ENCODE data around the gene VTI1A. TPM values are rescaled to one million over a fixed set of nuclear protein-coding genes. Genes with fewer than 3 reads are reported as not detected.

VTI1A gene
- total and polyA plus RNA-seq, 2 of the 13 experiments (the other 11 are each of a cell fraction or from before 2014, with no cell fraction given): 11.7 to 32.7 TPM

DNA sequence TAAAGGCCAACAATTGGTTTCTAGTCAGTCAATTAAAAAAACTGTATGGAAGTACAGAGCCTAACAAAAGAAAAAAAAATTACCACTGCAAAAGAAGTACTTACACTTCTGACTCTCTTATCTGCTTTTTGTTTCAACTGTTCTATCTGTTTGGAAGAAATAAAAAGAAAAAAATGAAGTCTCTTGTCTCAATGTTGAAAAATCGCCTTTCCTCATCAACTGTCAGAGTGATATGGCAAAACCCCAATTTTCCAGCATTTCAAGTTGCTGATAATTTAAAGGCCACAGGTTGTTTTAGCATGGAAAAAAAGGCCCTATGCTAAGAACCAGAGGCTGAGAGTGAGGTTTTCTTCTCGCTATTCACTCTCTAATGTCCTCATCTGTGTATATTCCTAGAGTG, 13.9 kb upstream of the VTI1A start (continued):
- TF ChIP-seq NFE2 (CRISPR knock-in tag; IDR thresholded peaks at IDR 0.05) (no peak), ZNF333 (CRISPR knock-in tag; IDR thresholded peaks at IDR 0.05; ENCODE audit: borderline replicate concordance) (no peak), NCOA5 (CRISPR knock-in tag; IDR thresholded peaks at IDR 0.05) (no peak), KLF12 (CRISPR knock-in tag; IDR thresholded peaks at IDR 0.05; ENCODE audit: borderline replicate concordance) (no peak), SMAD1 (CRISPR knock-in tag; IDR thresholded peaks at IDR 0.05; ENCODE audit: borderline replicate concordance, low read depth) (no peak)
- TF ChIP-seq, protein P1, sequence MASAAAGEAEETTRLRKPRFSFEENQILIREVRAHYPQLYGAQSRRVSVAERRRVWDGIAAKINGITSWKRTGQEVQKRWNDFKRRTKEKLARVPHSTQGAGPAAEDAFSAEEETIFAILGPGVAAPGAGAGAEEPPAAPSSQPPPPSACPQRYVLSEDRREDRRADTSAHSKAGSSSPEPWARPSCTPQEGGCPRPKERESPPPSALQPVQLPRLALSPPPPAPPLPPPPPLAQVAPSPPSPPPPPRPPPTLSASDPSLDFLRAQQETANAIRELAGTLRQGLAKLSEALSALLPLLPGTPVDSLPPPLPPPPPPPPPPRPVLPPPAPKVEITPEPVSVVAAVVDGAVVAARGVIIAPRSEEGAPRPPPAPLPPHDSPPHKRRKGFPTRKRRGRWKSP (CRISPR knock-in tag; IDR thresholded peaks at IDR 0.05): no peak
- TF ChIP-seq, protein P2, sequence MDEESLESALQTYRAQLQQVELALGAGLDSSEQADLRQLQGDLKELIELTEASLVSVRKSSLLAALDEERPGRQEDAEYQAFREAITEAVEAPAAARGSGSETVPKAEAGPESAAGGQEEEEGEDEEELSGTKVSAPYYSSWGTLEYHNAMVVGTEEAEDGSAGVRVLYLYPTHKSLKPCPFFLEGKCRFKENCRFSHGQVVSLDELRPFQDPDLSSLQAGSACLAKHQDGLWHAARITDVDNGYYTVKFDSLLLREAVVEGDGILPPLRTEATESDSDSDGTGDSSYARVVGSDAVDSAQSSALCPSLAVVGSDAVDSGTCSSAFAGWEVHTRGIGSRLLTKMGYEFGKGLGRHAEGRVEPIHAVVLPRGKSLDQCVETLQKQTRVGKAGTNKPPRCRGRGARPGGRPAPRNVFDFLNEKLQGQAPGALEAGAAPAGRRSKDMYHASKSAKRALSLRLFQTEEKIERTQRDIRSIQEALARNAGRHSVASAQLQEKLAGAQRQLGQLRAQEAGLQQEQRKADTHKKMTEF (CRISPR knock-in tag; IDR thresholded peaks at IDR 0.05): no peak

DNA sequence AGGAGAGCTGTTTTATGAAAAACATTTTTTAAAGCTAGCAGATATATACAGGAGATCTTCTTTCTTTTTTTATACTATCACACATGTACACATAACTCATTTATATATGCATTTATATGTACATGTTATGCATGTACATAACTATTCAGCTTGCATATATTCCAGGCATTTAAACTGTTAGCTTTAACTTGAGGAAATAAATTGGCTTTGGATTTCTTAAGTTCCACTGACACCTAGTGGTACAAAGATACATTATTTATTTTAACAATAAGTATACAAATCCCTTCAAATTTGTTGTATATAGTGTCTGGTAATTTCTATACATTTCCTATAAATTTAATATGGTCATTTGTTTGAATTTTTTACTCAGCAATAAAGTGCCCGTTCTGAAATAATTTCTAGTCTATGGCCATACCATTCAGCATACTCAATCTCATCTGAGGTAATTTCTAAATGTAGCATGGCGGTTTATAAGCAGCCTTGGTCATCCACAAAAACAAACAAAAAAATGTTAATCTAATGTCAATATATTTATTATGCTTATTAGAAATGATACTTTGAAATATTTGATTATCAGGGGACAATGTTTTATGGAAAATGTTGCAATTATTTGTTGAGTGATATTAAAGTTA, 11.9 kb upstream of the VTI1A start:
- ATAC-seq (no peak), FAIRE-seq (no peak), DNase-seq (ENCODE audit: low spot score) (peak; percentile 52)
- peaks cover 2% of the 10 kb centered on the region for H3K4me1 ChIP-seq (ENCODE audit: insufficient read depth, low read length)
- no peak overlapping the region for H3K4me3 ChIP-seq (replicated peaks in 1 of 3; ENCODE audit: insufficient read depth in 1 of 3, low read depth in 2 of 3, low read length in 3 of 3)
- no peaks in the 10 kb centered on the region for H3K9me3 ChIP-seq (ENCODE audit: low read length)
- no peak overlapping the region for H3K9ac ChIP-seq (ENCODE audit: insufficient read depth, low read depth, low read length)
- no peak overlapping the region for H3K27ac ChIP-seq (ENCODE audit: extremely low read length, insufficient read depth, low read length)
- H3K4me2 ChIP-seq (ENCODE audit: low read depth, low read length): no peak overlapping the region
- no peaks in the 10 kb centered on the region for H3K27me3 ChIP-seq (ENCODE audit: control insufficient read depth in 1 of 2, insufficient read depth in 2 of 2, low read length in 2 of 2)
- POLR2A ChIA-PET: interaction anchor here (0.6 to 1.4 kb wide), 3 partner anchors 55 to 113 kb away, joined by 3 read pairs; no protein-coding TSS in a partner anchor
- peaks cover 10 to 48% of the 10 kb centered on the region in 2 experiments for H3K36me3 ChIP-seq (replicated peaks in 1 of 2; ENCODE audit: control insufficient read depth in 1 of 2, insufficient read depth in 2 of 2, low read length in 2 of 2)
- in situ Hi-C loops (cut with HindIII; ENCODE audit: extremely low pct_ligation_motif_present, low pct_unique_long_range_greater_than_20kb): loop anchor here (25.0 kb wide), 2 partner anchors 98 to 298 kb away; no protein-coding TSS in a partner anchor
- no peaks in the 10 kb centered on the region for H3K79me2 ChIP-seq (ENCODE audit: insufficient read depth, low read length)
- BruUV-seq (replicated peaks): no TSS peak
- CTCF ChIA-PET (ENCODE audit: low intra/inter-chr PET ratio, low total read pairs): interaction anchor here (1.7 to 2.1 kb wide), 2 partner anchors 114 to 121 kb away, joined by 5 to 7 read pairs; no protein-coding TSS in a partner anchor
- no peaks in the 10 kb centered on the region; the same call in 1 of the 2 replicates for H4K20me1 ChIP-seq (ENCODE audit: insufficient read depth, low read length)
- 67% methylated on average over 2 of the region's 2 CpGs for WGBS (ENCODE audit: low lambda C conversion rate)
- intact Hi-C loops (cut with micrococcal nuclease; ENCODE audit: unreplicated experiment): loop anchor here (2.0 to 5.0 kb wide), 2 partner anchors 120 to 273 kb away; no protein-coding TSS in a partner anchor
- no peak overlapping the region for H2AFZ ChIP-seq (ENCODE audit: low read length)
- TF ChIP-seq ZNF557 (CRISPR knock-in tag; IDR thresholded peaks at IDR 0.05) (no peak), RAD21 (CRISPR knock-in tag; IDR thresholded peaks at IDR 0.05) (peak; percentile 44; the same call in 1 of the 2 replicates), SMC3 (IDR thresholded peaks at IDR 0.05; ENCODE audit: low read length) (peak; percentile 54; the same call in 1 of the 2 replicates), ARID2 (CRISPR knock-in tag; IDR thresholded peaks at IDR 0.05; ENCODE audit: borderline replicate concordance) (no peak), PTBP1 (IDR thresholded peaks at IDR 0.05; ENCODE audit: low read depth, low read length, poor library complexity, severe bottlenecking) (no peak), STAG1 (CRISPR knock-in tag; IDR thresholded peaks at IDR 0.05) (peak; percentile 79), SMAD1 (CRISPR knock-in tag; IDR thresholded peaks at IDR 0.05; ENCODE audit: borderline replicate concordance, low read depth) (no peak), ZNF556 (CRISPR knock-in tag; IDR thresholded peaks at IDR 0.05; ENCODE audit: borderline replicate concordance) (no peak)
- TF ChIP-seq, protein P3, sequence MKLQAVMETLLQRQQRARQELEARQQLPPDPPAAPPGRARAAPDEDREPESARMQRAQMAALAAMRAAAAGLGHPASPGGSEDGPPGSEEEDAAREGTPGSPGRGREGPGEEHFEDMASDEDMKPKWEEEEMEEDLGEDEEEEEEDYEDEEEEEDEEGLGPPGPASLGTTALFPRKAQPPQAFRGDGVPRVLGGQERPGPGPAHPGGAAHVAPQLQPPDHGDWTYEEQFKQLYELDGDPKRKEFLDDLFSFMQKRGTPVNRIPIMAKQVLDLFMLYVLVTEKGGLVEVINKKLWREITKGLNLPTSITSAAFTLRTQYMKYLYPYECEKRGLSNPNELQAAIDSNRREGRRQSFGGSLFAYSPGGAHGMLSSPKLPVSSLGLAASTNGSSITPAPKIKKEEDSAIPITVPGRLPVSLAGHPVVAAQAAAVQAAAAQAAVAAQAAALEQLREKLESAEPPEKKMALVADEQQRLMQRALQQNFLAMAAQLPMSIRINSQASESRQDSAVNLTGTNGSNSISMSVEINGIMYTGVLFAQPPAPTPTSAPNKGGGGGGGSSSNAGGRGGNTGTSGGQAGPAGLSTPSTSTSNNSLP (IDR thresholded peaks at IDR 0.05; ENCODE audit: low read depth, low read length): peak; percentile 39; the same call in 1 of the 2 replicates
- TF ChIP-seq, protein P4, sequence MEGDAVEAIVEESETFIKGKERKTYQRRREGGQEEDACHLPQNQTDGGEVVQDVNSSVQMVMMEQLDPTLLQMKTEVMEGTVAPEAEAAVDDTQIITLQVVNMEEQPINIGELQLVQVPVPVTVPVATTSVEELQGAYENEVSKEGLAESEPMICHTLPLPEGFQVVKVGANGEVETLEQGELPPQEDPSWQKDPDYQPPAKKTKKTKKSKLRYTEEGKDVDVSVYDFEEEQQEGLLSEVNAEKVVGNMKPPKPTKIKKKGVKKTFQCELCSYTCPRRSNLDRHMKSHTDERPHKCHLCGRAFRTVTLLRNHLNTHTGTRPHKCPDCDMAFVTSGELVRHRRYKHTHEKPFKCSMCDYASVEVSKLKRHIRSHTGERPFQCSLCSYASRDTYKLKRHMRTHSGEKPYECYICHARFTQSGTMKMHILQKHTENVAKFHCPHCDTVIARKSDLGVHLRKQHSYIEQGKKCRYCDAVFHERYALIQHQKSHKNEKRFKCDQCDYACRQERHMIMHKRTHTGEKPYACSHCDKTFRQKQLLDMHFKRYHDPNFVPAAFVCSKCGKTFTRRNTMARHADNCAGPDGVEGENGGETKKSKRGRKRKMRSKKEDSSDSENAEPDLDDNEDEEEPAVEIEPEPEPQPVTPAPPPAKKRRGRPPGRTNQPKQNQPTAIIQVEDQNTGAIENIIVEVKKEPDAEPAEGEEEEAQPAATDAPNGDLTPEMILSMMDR (CRISPR knock-in tag; IDR thresholded peaks at IDR 0.05): peak; percentile 59

Measured in HepG2 (cell line).